Uterus (tissue), 2 donors: ENCODE data around the gene TMEM178B.

Experiments used
- POLR2A ChIP-seq, 2 donors: fragments of 450-650 bp; IDR thresholded peaks; one replicate each; pipeline ENCODE4 v1.6.1; 2016; ENCODE audit warnings: antibody characterized with exemption in 2 of 2, mild to moderate bottlenecking in 1 of 2, moderate library complexity in 1 of 2
- TF ChIP-seq, protein P1 (sequence below), 4 experiments: fragments of 200-600 bp in 2 of 4; fragments of 450-650 bp in 2 of 4; sonication (generic) in 2 of 4; IDR thresholded peaks; one replicate each; pipeline ENCODE4 v1.5.1; 2016 to 2019; ENCODE audit warnings: antibody characterized with exemption in 4 of 4, mild to moderate bottlenecking in 2 of 4, moderate library complexity in 1 of 4

DNA sequence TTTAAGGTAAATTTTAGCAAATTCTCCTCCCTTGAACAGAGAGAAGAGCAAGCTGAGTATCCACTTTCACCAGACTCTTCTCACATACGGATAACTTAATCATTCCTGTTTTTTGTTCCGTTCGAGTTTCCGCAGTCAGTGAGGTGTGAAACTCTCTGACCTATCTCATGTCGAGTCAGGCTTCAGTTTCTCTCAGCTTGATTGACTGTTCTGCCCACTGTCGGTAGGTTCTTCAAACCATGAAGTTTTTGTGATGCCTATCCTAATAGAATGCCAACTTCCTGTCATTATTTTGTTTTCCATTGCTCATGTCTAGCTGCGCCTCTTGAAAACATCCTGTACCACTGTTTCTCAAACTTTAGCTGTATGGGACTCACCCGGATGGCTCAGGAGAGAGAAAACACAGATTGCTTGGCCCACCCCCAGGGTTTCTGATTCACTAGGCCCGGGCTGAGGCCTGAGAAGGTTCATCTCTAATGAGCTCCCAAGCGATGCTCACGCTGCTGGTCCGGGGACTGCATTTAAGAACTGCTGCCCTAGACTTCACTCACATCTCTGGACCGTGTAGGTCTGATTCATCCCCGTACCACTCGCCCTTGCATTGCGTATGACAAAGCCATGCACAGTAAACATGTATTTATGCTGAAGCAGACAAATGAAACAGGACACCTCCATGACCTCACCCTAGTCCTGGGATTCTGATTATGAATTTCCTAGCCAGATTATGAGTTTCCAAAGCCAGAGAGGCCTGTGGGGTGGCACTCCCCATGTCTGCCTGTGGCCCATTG is 269.0 kb downstream of the TMEM178B start:
- no peak for TF ChIP-seq POLR2A (IDR thresholded peaks at IDR 0.05)
- TF ChIP-seq, protein P1, sequence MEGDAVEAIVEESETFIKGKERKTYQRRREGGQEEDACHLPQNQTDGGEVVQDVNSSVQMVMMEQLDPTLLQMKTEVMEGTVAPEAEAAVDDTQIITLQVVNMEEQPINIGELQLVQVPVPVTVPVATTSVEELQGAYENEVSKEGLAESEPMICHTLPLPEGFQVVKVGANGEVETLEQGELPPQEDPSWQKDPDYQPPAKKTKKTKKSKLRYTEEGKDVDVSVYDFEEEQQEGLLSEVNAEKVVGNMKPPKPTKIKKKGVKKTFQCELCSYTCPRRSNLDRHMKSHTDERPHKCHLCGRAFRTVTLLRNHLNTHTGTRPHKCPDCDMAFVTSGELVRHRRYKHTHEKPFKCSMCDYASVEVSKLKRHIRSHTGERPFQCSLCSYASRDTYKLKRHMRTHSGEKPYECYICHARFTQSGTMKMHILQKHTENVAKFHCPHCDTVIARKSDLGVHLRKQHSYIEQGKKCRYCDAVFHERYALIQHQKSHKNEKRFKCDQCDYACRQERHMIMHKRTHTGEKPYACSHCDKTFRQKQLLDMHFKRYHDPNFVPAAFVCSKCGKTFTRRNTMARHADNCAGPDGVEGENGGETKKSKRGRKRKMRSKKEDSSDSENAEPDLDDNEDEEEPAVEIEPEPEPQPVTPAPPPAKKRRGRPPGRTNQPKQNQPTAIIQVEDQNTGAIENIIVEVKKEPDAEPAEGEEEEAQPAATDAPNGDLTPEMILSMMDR (IDR thresholded peaks at IDR 0.05), result no peak
